A549 (cell line): ENCODE data around the gene NTM. TPM values are rescaled to one million over a fixed set of nuclear protein-coding genes. Genes with fewer than 3 reads are reported as not detected.

Source experiments
- ATAC-seq, 2 experiments: fragments of 200-7000 bp in 1 of 2; fragments of >200 bp in 1 of 2; cut with Nextera tagmentation in 1 of 2; cut with Tn5 transposase in 1 of 2; 3 replicates each; pipeline versions ENCODE4 v1.8.0 to v1.9.1; 2018 to 2020; ENCODE audit warnings: mild to moderate bottlenecking in 1 of 2, moderate library complexity in 1 of 2
- CTCF ChIA-PET: fragments of 300-600 bp; sonication (Branson Sonifier 250); formaldehyde crosslinking; extraction: SDS; loops from one replicate; lab custom pipeline; 2021; ENCODE audit warnings: antibody characterized with exemption, inconsistent platforms; lab: Yijun Ruan, JAX
- POLR2A ChIA-PET: fragments of 350-600 bp; formaldehyde crosslinking; extraction: SDS; loops from one replicate; lab custom pipeline; 2021; ENCODE audit warnings: antibody characterized with exemption, inconsistent platforms; lab: Yijun Ruan, JAX
- DNase-seq, 2 experiments: peaks; one replicate each; pipeline versions ENCODE4 v3.0.0 to v3.0.0-alpha.2; 2011 to 2016; ENCODE audit warnings: low read depth in 1 of 2, low spot score in 1 of 2
- FAIRE-seq: peaks from 2 replicates; lab custom pipeline; 2011; peaks lifted over from hg19 to GRCh38; lab: Jason Lieb, UNC
- H3K27ac ChIP-seq, 2 experiments: fragments of >200 bp; sonication (Bioruptor Twin); formaldehyde crosslinking; 3 replicates each; pipeline ENCODE4 v1.5.1; 2016 to 2017
- H3K4me1 ChIP-seq: fragments of >200 bp; sonication (Bioruptor Twin); formaldehyde crosslinking; 3 replicates; pipeline ENCODE4 v1.6.1; 2016
- H3K4me2 ChIP-seq: fragments of >200 bp; sonication (Bioruptor Twin); formaldehyde crosslinking; 3 replicates; pipeline ENCODE4 v1.6.1; 2016
- H3K4me3 ChIP-seq: fragments of >200 bp; sonication (Bioruptor Twin); formaldehyde crosslinking; 3 replicates; pipeline ENCODE4 v1.5.1; 2016
- H3K9me3 ChIP-seq: fragments of >200 bp; sonication (Bioruptor Twin); formaldehyde crosslinking; 3 replicates; pipeline ENCODE4 v1.6.1; 2016
- CBX8 ChIP-seq: fragments of 200-600 bp; sonication (generic); IDR thresholded peaks from 2 replicates; pipeline ENCODE4 v1.6.1; 2016
- CEBPB ChIP-seq, 2 experiments: fragments of >200 bp in 1 of 2; sonication (Bioruptor Twin) in 1 of 2; formaldehyde crosslinking in 1 of 2; IDR thresholded peaks; 2 replicates each; pipeline ENCODE4 v1.6.1; 2012 to 2016
- CHD2 ChIP-seq: fragments of 150-350 bp; IDR thresholded peaks from 2 replicates; pipeline ENCODE4 v1.6.1; 2014; ENCODE audit warnings: low read length; ENCODE audit not compliant: partially characterized antibody
- CHD4 ChIP-seq: fragments of 200-600 bp; sonication (generic); IDR thresholded peaks from 2 replicates; pipeline ENCODE4 v1.6.1; 2016; ENCODE audit warnings: antibody characterized with exemption, mild to moderate bottlenecking, borderline replicate concordance
- EHF ChIP-seq: fragments of 250-450 bp; sonication (Bioruptor Pico); IDR thresholded peaks from 2 replicates; pipeline ENCODE4 v1.5.0; 2020; ENCODE audit warnings: mild to moderate bottlenecking
- EP300 ChIP-seq, 2 experiments: fragments of >200 bp; sonication (Bioruptor Twin); formaldehyde crosslinking; IDR thresholded peaks; 2 replicates in 1 of 2; 3 replicates in 1 of 2; pipeline ENCODE4 v1.6.1; 2016 to 2017
- FOSL2 ChIP-seq, 2 experiments: fragments of 450-650 bp in 1 of 2; fragments of >200 bp in 1 of 2; sonication (Bioruptor Twin) in 1 of 2; formaldehyde crosslinking; IDR thresholded peaks; 2 replicates each; pipeline versions ENCODE4 v1.5.0 to v1.6.1; 2016 to 2020; ENCODE audit warnings: mild to moderate bottlenecking in 1 of 2, moderate library complexity in 1 of 2
- FOXS1 ChIP-seq: fragments of 250-450 bp; sonication (Bioruptor Pico); IDR thresholded peaks from 2 replicates; pipeline ENCODE4 v1.5.0; 2020; ENCODE audit warnings: mild to moderate bottlenecking, moderate library complexity
- GATA3 ChIP-seq: IDR thresholded peaks from 2 replicates; pipeline ENCODE4 v1.6.1; 2012; ENCODE audit warnings: borderline replicate concordance
- HDAC2 ChIP-seq: fragments of 200-600 bp; sonication (generic); IDR thresholded peaks from 2 replicates; pipeline ENCODE4 v1.6.1; 2016
- HOXA7 ChIP-seq: fragments of 250-450 bp; sonication (Bioruptor Pico); IDR thresholded peaks from 2 replicates; pipeline ENCODE4 v1.5.0; 2020; ENCODE audit warnings: mild to moderate bottlenecking, moderate library complexity
- HOXB13 ChIP-seq: fragments of 250-450 bp; sonication (Bioruptor Pico); IDR thresholded peaks from 2 replicates; pipeline ENCODE4 v1.5.0; 2020; ENCODE audit warnings: low read depth, mild to moderate bottlenecking, moderate library complexity
- KDM1A ChIP-seq: fragments of 200-600 bp; sonication (generic); IDR thresholded peaks from 2 replicates; pipeline ENCODE4 v1.6.1; 2016; ENCODE audit warnings: low read depth, mild to moderate bottlenecking
- KDM5A ChIP-seq: fragments of 200-600 bp; sonication (generic); IDR thresholded peaks from 2 replicates; pipeline ENCODE4 v1.6.1; 2016; ENCODE audit warnings: antibody characterized with exemption, mild to moderate bottlenecking
- MAFK ChIP-seq: fragments of 450-650 bp; IDR thresholded peaks from 2 replicates; pipeline ENCODE4 v1.6.1; 2014; ENCODE audit not compliant: partially characterized antibody
- MAZ ChIP-seq: fragments of 150-350 bp; IDR thresholded peaks from 2 replicates; pipeline ENCODE4 v1.6.1; 2014; ENCODE audit warnings: antibody characterized with exemption, low read depth, low read length, borderline replicate concordance
- NR3C1 ChIP-seq: fragments of >200 bp; sonication (Bioruptor Twin); formaldehyde crosslinking; IDR thresholded peaks from 3 replicates; pipeline ENCODE4 v1.6.1; 2017
- PHF8 ChIP-seq: fragments of 200-600 bp; sonication (generic); IDR thresholded peaks from 2 replicates; pipeline ENCODE4 v1.6.1; 2016; ENCODE audit warnings: low read depth, mild to moderate bottlenecking, antibody characterized with exemption, moderate library complexity, borderline replicate concordance
- RAD21 ChIP-seq, 2 experiments: fragments of >200 bp in 1 of 2; sonication (Bioruptor Twin) in 1 of 2; formaldehyde crosslinking in 1 of 2; IDR thresholded peaks in 1 of 2; conservative IDR thresholded peaks in 1 of 2; 2 replicates in 1 of 2; 3 replicates in 1 of 2; pipeline ENCODE4 v1.6.1; 2012 to 2018; ENCODE audit warnings: inconsistent platforms in 1 of 2
- RCOR1 ChIP-seq: fragments of 150-350 bp; IDR thresholded peaks from 2 replicates; pipeline ENCODE4 v1.6.1; 2014; ENCODE audit warnings: antibody characterized with exemption, low read length, low read depth
- RNF2 ChIP-seq: fragments of 200-600 bp; sonication (generic); IDR thresholded peaks from 2 replicates; pipeline ENCODE4 v1.6.1; 2016; ENCODE audit warnings: low read depth, mild to moderate bottlenecking, antibody characterized with exemption, moderate library complexity, borderline replicate concordance
- SMC3 ChIP-seq: fragments of >200 bp; sonication (Bioruptor Twin); formaldehyde crosslinking; IDR thresholded peaks from 3 replicates; pipeline ENCODE4 v1.6.1; 2018; ENCODE audit warnings: inconsistent platforms
- TFCP2L1 ChIP-seq: fragments of 250-450 bp; sonication (Bioruptor Pico); IDR thresholded peaks from 2 replicates; pipeline ENCODE4 v1.5.0; 2021; ENCODE audit warnings: mild to moderate bottlenecking
- ZNF302 ChIP-seq: fragments of 250-450 bp; sonication (Bioruptor Pico); IDR thresholded peaks from 2 replicates; pipeline ENCODE4 v1.9.0; 2021; ENCODE audit warnings: inconsistent platforms, mild to moderate bottlenecking, moderate library complexity
- WGBS: methylation state at CpG from one replicate; pipeline ENCODE4 v1.1.6; 2017; ENCODE audit errors: missing lambda C conversion rate; 5-methylcytosine and 5-hydroxymethylcytosine counted together
- polyA plus RNA-seq, 4 experiments: library from polyadenylated mRNA; depleted of rRNA in 3 of 4; stranded (reverse); fragments of >200 nt; fragmentation: RNase III in 1 of 4; extraction: RNeasy Plus Mini Kit Qiagen cat#74134 plus additional on column Dnase treatment in 1 of 4; gene quantifications; 2 replicates in 3 of 4; 3 replicates in 1 of 4; pipeline ENCODE4 v1.2.3, GENCODE V29; 2011 to 2017
- TF ChIP-seq, protein P1 (sequence below): fragments of 250-450 bp; sonication (Bioruptor Pico); IDR thresholded peaks from 2 replicates; pipeline ENCODE4 v1.5.0; 2020; ENCODE audit warnings: low read depth, mild to moderate bottlenecking, moderate library complexity
- TF ChIP-seq, protein P2 (sequence below): IDR thresholded peaks from 2 replicates; pipeline ENCODE4 v1.6.1; 2012; ENCODE audit warnings: low read depth, borderline replicate concordance
- TF ChIP-seq, protein P3 (sequence below): fragments of >200 bp; sonication (Bioruptor Twin); formaldehyde crosslinking; IDR thresholded peaks from 2 replicates; pipeline ENCODE4 v1.6.1; 2016
- TF ChIP-seq, protein P4 (sequence below): fragments of 450-650 bp; IDR thresholded peaks from 2 replicates; pipeline ENCODE4 v1.6.1; 2014; ENCODE audit warnings: antibody characterized with exemption

NTM gene
- polyA plus RNA-seq, 2 of the 4 experiments (the other 2 are of a cell fraction) = not detected

DNA sequence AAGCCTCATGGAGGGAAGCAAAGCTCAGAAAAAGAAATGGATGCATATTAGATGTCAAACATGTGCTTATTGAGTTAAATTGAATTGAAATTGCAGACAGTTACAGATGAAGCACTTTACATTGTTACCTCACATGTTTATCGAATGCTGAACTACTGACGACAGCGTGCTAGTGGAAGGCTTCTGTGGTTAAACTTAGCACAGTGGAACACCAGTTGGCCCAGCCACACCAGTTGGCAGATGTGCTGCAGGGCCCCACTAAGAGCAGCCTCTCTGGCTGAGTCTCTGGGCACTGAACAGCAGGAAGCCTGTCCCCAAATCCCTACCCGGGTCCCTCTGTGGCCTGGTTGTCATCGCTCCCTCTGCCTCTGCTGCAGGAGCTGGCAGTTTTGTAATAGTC lies 242.1 kb downstream of the NTM start:
- H3K9me3 ChIP-seq = no peaks in the 10 kb centered on the region
- ChIA-PET CTCF (interaction anchor here (0.6 to 2.3 kb wide), 2 partner anchors 62 to 291 kb away, joined by 4 to 8 read pairs; no protein-coding TSS in a partner anchor), POLR2A (no interaction called here)
- H3K4me1 ChIP-seq = no peaks in the 10 kb centered on the region
- ATAC-seq = no peak
- H3K27ac ChIP-seq = no peak overlapping the region
- H3K4me3 ChIP-seq = no peak overlapping the region
- 36% methylated on average over 5 of the region's 5 CpGs for WGBS
- no peak overlapping the region for H3K4me2 ChIP-seq
- DNase-seq = no peak
- TF ChIP-seq RNF2 (no peak), RCOR1 (no peak), GATA3 (no peak), CEBPB (IDR thresholded peaks at IDR 0.05) (no peak), EHF (CRISPR knock-in tag) (no peak), HOXA7 (CRISPR knock-in tag) (no peak), FOSL2 (IDR thresholded peaks at IDR 0.05) (no peak), FOSL2 (CRISPR knock-in tag; IDR thresholded peaks at IDR 0.05) (no peak), EP300 (IDR thresholded peaks at IDR 0.05) (no peak), FOXS1 (CRISPR knock-in tag) (no peak), RAD21 (conservative IDR thresholded peaks at IDR 0.05 in 1 of 2, IDR thresholded peaks at IDR 0.05 in 1 of 2) (no peak), CBX8 (no peak), KDM1A (no peak), SMC3 (no peak), KDM5A (no peak), NR3C1 (no peak)
- TF ChIP-seq, protein P1, sequence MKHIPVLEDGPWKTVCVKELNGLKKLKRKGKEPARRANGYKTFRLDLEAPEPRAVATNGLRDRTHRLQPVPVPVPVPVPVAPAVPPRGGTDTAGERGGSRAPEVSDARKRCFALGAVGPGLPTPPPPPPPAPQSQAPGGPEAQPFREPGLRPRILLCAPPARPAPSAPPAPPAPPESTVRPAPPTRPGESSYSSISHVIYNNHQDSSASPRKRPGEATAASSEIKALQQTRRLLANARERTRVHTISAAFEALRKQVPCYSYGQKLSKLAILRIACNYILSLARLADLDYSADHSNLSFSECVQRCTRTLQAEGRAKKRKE = no peak
- FAIRE-seq = no peak

DNA sequence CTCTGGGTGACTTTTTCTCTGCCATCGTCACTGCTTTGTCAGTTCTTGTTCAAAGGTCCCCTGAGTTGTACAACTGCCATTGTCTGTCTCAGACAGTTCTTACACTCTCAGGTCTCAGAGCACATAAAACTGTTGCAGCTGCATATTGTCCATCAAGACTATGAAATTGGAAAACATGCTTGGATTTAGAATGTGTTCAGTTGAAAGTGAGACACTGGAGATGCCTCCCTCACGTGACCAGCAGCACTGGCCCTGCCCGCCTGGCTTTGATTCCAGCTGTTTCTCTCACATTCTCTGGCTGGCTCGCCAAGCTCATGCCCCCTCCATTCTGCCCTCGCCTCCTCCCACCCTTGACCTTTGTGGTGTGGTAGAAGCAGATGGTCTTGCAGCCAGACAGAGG lies 244.2 kb downstream of the NTM start:
- 8% methylated on average over 5 of the region's 5 CpGs for WGBS
- CTCF ChIA-PET = interaction anchor here (2.3 kb wide), 1 partner anchor 60 kb away, joined by 8 read pairs; no protein-coding TSS in a partner anchor
- FAIRE-seq = no peak

DNA sequence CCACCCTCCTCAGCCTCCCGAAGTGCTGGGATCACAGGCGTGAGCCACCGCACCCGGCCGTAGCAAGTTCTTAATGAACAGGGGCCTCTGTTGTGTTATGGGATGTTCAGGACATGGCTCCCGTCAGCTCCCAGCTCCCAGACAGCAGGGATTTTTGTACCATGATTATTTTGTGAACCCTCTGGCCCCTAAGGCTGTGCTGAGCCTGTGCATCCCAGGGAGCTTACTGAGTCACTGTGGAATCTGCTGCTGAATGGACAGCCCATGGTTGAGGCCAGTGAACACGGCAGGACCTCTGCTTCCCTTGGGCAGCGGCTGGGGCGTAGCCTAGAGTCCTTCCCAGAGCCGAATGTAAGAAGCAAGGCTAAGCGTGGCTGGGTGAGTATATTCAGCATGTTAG lies 245.2 kb downstream of the NTM start:
- Histone ChIP-seq H3K27ac (no peak overlapping the region), H3K4me1 (no peaks in the 10 kb centered on the region), H3K4me2 (no peak overlapping the region), H3K4me3 (no peak overlapping the region), H3K9me3 (no peaks in the 10 kb centered on the region)
- TF ChIP-seq, protein P2, sequence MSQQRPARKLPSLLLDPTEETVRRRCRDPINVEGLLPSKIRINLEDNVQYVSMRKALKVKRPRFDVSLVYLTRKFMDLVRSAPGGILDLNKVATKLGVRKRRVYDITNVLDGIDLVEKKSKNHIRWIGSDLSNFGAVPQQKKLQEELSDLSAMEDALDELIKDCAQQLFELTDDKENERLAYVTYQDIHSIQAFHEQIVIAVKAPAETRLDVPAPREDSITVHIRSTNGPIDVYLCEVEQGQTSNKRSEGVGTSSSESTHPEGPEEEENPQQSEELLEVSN = no peak
- TF ChIP-seq KDM5A (no peak), MAZ (no peak), EHF (CRISPR knock-in tag) (no peak), CHD2 (no peak), PHF8 (no peak), ZNF302 (CRISPR knock-in tag) (no peak), HOXA7 (CRISPR knock-in tag) (no peak)
- ATAC-seq (no peak), FAIRE-seq (no peak), DNase-seq (no peak)
- ChIA-PET CTCF (no interaction called here), POLR2A (no interaction called here)
- WGBS = no CpG with 5 or more reads among the region's 11 CpGs

More for the DNA sequence above, 244.2 kb downstream of the NTM start:
- no peaks in the 10 kb centered on the region for H3K9me3 ChIP-seq
- DNase-seq = no peak
- no peak overlapping the region for H3K4me3 ChIP-seq
- ATAC-seq = no peak
- H3K27ac ChIP-seq = no peak overlapping the region
- no peak overlapping the region for H3K4me2 ChIP-seq
- no peaks in the 10 kb centered on the region for H3K4me1 ChIP-seq
- TF ChIP-seq MAFK (no peak), RNF2 (no peak), HDAC2 (no peak), TFCP2L1 (no peak), HOXB13 (CRISPR knock-in tag) (no peak), EHF (CRISPR knock-in tag) (no peak), CHD4 (no peak)
- TF ChIP-seq, protein P3, sequence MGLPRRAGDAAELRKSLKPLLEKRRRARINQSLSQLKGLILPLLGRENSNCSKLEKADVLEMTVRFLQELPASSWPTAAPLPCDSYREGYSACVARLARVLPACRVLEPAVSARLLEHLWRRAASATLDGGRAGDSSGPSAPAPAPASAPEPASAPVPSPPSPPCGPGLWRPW = no peak
- TF ChIP-seq, protein P4, sequence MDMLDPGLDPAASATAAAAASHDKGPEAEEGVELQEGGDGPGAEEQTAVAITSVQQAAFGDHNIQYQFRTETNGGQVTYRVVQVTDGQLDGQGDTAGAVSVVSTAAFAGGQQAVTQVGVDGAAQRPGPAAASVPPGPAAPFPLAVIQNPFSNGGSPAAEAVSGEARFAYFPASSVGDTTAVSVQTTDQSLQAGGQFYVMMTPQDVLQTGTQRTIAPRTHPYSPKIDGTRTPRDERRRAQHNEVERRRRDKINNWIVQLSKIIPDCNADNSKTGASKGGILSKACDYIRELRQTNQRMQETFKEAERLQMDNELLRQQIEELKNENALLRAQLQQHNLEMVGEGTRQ = no peak
- POLR2A ChIA-PET = no interaction called here
